GM19372 (cell line): ENCODE data around the gene DMGDH.
"Not testable (repeated sequence)": the region's sequence is repeated elsewhere in the genome, so short reads cannot be mapped to it uniquely, and the experiment has no call there.

Experiments used
- ATAC-seq: cut with Tn5 transposase; IDR thresholded peaks from one replicate; pipeline ENCODE4 v1.9.1; 2021; ENCODE audit warnings: mild to moderate bottlenecking, low read depth, moderate library complexity; ENCODE audit not compliant: unreplicated experiment

DMGDH gene

DNA sequence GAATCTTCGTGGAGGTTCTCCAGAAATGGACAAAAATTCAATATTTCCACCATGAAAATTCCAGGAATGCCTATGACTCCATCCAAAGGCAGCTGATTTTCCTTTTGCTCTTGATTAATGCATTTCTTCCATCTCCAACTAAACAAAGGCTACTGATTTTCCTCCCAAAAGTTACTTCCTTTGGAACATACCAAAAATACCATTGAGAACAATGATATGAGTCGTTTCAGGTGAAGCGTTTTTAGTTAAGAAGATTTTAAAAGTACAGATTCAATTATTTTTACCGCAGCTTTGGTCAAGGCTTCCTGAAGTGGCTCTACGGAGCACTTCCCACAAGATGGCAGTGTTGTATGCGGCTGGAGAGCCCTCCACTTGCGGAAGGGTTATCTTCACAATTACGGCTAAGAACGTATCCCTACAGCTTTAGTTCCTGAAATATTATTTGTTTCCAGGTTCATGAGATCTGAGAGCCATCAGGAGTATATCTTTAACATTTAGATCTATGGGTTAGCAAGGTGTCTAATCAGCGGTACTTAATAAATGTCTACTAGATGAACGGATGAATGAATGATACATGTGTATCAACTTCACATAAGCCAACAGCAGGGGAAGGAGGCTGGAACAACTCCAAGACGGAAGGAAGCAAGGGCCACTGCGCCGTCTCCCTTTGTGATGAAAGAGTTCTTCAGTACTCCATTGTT lies 48.5 kb downstream of the DMGDH start:
- no peak for ATAC-seq

DNA sequence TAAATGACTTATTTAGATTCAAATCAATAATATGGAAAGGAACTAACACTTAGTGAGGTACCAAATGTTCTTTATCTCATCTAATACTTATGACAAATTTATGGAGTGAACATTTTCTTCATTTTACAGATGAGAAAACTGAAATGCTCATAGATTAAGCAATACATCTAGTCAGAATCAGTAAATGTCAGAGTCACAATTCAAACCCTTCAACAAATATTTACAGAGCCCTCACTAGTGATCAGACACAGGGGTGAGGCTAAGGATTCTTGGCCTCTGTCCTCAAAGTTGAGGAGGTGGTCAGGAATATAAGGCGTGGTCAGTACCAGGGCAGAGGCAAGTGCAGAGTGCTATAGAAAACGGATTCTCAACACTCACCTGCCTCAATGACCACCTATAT lies 54.8 kb downstream of the DMGDH start:
- ATAC-seq: no peak

DNA sequence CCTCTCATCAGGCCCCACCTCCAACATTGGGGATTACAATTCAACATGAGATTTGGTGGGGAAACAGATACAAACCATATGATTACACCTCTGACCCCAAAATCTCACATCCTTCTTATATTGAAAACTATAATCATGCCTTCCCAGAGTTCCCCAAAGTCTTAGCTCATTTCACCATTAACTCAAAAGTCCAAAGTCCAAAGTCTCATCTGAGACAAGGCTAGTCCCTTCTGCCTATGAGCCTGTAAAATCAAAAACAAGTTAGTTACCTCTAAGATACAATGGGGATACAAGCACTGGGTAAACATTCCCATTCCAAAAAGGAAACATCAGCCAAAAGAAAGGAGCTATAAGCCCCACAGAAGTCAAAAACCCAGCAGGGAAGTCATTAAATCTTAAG lies 57.6 kb downstream of the DMGDH start:
- ATAC-seq: no peak

DNA sequence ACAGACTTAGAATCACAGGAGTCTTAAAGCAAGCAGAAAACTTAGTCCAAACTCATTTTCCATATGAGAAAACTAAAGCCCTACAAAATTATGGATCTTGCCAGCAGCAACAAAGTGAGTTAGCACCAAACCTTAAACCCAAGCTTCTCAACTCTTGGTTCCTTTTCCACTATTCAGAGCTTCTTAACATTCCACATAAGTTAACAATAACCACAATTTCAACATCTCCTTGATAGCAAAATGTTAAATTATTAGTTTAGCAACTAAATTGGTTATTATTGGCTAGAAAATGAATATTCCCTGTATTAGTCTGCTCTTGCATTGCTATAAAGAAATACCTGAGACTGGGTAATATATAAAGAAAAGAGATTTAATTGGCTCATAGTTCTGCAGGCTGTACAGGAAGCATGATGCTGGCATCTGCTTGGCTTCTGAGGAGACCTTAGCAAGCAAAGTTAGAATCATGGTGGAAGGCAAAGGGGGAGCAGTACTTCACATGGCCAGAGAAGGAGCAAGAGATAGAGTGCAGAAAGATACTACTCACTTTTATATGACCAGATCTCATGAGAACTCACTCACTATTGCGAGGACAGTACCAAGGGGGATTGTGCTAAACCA lies 58.1 kb downstream of the DMGDH start:
- no peak for ATAC-seq

DNA sequence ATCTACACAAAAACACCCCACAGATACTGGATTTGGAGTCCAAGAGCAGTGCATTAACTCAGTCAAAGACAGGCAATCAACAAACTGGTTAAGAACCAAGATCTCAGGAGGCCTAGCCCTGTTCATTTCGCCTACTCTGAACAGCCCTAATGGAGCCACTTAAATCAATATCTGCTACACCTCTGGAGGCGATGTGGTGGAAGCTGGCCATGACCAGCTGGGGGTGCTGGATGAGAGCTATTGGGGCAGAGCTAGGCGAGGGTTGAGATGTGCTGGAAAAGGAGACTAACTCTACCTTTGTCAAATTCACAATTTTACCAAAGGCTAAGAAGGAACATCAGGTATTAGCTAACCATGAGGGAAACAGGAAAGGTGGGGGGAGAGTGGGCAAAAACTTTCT lies 61.1 kb downstream of the DMGDH start:
- ATAC-seq: no peak

DNA sequence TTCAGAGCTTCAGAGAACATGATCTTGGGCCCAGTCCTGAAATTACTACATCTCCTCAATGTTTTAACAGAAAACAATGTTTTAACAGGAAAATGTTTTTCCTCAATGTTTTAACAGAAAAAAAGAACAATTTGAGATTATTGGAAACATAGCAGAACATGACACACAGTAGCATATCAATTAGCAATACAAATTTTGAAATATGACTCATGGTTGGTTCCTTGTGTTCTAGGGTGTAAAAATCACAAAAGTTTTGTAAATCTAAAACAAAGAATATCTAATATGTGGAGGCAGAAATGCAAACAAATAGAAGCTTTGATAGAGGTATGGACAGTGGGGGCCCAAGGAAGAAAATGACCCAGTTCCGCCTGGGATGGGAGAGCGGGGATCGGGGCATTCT lies 61.6 kb downstream of the DMGDH start:
- no peak for ATAC-seq

DNA sequence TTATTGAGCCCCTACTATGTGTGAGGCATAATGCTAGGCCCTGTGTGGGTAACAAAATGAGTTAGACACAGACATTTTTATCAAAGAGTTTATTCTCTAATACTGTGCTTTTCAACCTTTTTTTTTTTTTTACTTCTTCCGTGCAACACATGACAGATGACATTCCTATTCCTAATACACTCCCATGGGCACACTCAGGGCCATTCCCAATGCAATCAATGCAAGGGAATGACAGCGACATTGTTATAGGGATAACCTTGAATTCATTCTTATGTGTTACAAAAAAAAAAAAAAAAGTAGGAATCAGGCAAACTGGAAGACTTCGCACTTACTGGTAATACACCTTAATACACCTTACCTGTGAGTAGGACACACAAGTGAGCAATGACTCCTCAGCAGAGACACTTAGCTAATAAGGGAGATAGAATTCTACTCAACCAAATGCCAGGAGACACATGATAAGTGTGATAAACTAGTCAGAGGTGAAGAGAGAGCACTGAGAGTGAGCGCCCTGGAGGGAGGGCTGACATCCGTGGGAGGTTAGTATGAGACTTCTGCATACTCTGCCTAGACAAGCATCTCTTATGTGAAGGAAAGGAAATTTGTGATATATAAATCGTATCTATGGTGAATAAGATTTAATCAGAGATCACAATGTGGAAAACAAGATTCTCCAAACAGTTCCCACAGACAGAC lies 63.4 kb downstream of the DMGDH start:
- ATAC-seq: no peak

DNA sequence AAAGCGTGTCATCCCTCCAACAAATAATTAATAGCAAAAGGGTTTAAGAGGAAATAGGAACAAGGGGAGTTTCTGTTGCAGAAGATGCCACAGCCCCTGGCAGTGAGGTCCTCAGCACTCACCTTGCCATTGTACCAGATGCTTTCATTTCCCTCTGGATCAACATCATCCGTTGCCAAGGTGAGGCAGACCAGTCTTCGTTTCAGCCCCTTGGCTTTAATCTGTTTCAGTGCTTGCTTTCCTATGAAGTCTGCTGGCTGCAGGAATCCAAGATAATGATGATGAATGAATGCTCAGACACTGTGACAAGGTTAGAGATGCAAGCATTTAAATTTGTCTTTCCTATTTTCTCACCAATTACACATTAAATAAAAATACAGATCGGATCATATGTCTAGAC lies 64.3 kb downstream of the DMGDH start:
- ATAC-seq: no peak

DNA sequence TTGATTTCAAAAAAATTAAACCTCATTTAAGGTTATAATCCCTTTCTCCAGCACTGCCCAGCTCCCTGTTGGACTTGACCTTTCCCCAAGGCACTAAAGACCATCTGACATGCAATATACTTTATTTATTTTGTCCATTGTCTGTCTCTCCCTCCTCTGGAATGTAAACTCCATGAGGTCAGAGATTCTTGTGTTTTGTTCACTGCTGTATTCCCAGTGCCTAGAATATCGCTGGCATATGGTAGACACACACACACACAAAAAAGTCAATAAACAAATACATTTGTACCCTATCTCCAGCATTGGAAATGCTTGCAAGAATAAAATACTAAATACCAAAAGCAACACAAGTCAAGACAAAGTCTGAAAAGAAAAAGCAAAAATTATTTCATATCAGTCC lies 67.1 kb downstream of the DMGDH start:
- ATAC-seq: no peak

DNA sequence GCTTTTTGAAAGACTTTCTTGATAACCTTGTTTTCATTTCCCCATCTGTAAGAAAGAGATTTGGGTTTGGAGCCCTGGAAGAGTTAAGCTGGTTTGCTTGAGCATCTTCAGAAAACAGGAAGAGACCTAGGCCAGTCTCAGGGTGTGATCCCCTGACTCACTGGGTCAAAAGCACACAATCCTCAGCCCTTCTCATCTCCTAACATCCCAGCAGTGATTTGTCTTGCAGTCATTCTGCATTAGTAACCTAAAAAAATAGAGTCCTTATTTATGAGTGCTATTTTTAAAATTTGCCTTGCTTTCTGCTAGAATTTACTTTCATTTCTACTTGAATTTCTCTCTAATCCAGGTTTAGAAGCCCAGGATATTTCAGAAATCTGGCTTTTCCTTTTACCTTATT lies 68.0 kb downstream of the DMGDH start:
- no peak for ATAC-seq

DNA sequence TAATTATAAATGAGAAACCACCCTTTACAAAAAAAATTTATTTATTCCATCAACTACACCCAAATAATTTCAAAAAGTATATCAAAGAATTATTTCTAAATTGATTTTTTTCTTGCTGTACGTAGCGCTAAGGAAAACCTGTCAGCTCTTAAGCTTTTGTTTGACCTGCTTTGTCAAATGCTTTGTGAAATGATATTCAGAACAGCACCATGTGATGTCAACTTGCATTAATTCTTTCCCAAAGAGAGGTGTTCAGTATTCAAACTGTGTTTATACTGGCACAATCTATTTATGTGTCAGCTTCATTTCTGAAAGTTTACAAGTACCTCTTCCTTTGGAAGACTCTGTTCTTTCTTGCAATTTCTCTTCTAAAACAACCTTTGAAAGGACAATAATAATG lies 72.4 kb downstream of the DMGDH start:
- ATAC-seq: no peak

DNA sequence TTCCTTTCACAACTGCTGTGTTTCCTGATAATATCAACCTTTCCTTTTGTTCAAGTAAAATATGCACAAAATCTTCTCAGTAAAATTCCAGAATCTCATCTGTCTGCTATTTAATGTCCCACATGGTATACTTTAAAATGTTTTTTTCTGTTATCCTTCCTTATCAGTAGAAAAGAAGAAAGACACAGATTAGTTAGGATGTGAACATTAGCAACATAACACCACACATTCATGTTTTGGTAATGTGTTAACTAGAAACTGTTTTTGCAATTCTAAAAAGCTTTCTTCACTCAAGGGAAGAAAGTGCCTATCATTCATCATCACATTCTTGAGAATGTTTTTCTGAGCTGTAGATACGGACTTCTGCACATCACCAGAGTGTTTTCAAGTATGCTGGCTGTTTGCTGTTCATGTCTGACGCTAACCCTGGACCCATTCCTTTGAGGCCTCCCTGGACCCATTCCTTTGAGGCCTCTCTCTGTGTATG lies 73.9 kb downstream of the DMGDH start:
- no peak for ATAC-seq

DNA sequence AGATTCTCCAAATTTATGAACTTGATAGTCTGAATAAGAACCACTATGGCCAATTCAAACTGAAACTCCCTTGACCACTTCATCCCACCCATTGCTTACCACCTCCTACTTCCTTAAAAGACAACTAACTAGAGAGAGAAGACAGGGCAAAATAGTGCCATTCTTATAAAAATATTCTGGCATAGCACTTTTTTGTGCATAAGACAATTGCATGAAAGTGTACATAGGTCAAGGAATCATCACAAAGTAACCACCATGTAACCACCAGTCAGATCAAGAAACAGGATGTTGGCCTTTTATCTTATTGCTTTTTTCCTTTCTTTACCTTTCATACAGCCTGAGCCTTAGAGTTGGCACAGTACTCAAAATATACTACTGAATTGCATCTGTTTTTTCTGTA lies 76.3 kb downstream of the DMGDH start:
- ATAC-seq: no peak

DNA sequence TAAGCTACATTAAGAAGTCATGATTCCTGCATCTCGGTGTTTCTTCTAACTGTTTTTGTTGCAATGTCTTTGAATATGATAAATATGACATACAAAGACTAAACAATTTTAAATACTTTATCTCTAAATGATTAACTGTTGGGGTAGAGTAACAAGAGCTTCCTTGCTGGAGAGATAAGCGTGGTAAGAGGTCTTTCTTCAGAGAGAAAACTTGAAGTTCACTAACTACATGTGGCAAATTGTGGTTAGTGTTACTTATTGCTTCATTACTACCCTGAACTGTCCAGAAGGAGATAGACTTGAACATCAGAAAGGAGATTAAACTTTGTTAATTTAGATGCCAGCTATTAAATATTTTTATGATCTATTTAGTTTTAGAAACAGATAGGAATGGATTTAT lies 77.3 kb downstream of the DMGDH start:
- ATAC-seq: no peak

DNA sequence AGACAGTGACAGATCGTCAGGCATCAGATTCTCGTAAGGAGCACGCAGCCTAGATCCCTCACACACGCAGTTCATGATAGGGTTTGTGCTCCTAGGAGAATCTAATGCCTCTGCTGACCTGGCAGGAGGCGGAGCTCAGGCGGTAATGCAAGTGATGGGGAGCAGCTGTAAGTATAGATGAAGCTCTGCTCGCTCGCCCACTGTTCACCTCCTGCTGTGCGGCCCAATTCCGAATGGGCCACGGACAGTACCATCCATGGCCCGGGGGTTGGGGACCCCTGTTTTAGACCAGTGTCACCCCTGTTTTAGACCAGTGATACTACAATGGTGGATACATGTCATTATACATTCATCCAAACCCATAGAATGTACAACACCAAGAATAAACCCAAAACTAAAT lies 80.4 kb downstream of the DMGDH start:
- no peak for ATAC-seq

DNA sequence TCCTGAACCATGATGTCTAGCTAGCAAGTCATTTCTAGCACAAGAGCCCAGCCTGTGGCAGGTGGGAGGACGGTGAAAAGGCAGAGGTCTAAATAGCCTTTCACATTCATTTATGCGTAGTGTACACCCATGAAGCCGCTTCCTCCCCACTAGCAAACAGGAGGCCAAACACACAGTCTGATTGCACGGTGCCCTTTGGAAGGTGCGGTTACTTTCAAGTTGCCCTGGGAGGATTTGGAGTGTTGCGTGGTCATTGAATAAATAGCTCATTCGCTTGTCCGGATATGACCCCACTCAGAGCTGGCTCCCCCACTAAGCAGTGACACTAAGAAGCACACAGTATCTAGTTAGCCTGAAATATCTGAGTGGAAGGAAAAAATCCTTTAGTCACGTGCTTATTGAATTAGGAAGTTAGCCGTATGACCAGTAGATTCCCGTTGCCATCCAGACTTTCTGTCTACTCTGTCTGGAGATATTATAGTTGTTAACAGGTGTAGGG lies 83.7 kb downstream of the DMGDH start:
- peak; percentile 36 for ATAC-seq

DNA sequence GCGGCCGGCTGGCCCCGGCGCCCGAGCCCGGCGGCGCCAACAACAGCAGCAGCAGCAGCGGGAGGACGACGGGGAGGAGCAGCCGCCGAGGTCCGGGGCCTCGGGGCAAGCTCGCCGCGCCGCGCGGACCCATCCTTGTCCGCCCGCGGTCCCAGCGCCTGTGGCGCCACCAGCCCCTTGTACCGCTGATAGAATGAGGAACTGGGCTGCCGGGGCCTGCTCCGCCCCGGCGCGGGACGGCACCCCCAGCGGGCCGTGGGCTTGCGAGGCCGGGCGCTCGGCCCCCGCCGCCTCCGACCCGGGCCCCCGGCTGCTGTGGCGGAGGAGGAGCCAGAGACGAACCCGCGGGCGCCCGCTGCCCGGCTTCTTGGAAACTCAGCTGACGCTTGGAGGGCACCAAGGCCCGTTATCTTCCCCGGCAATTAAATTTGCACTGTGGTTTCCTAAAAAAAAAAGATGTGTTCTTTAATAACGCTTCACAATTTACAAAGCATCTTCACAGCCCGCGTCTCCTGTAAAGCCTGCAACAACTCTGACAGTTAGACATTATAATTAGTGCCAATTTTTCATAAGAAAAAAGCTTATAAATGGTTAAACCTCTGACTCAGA lies 84.3 kb downstream of the DMGDH start, which contains the start of gene ARSB:
TSS of gene ARSB (minus strand) at position 195 of the 609 bp plus-strand sequence. CDS start at position 133, 62 bp downstream.
- ATAC-seq: peak; percentile 39

DNA sequence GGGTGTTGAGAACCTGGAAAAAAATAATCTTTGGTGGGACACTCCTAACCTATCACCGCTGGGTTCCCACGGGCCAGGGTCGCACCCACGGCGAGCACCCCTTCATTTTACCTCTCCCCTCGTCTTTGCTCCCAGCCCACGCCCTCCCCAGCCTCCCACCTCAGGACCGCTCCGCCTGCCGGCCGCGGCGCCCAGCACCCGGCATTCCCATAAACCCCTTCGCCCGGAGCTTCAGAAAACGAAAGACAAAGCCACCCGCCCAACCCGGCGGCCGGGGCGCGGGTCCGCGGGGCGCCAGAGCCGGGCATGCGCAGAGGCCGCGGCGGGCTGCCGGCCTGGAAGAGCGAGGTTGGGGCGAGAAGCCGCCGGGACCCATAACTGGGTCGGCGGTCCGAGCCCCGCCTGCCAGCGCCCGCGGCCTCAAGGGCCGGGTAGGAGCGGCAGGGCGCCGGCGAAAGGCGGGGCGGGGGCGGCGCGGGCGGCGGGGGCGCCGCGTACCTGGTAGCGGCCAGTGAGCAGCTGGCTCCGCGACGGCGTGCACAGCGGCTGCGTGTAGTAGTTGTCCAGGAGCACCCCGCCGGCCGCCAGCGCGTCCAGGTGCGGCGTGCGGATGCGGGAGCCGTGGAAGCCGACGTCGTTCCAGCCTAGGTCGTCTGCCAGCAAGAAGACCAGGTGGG lies 84.9 kb downstream of the DMGDH start:
- ATAC-seq: peak; percentile 50

DNA sequence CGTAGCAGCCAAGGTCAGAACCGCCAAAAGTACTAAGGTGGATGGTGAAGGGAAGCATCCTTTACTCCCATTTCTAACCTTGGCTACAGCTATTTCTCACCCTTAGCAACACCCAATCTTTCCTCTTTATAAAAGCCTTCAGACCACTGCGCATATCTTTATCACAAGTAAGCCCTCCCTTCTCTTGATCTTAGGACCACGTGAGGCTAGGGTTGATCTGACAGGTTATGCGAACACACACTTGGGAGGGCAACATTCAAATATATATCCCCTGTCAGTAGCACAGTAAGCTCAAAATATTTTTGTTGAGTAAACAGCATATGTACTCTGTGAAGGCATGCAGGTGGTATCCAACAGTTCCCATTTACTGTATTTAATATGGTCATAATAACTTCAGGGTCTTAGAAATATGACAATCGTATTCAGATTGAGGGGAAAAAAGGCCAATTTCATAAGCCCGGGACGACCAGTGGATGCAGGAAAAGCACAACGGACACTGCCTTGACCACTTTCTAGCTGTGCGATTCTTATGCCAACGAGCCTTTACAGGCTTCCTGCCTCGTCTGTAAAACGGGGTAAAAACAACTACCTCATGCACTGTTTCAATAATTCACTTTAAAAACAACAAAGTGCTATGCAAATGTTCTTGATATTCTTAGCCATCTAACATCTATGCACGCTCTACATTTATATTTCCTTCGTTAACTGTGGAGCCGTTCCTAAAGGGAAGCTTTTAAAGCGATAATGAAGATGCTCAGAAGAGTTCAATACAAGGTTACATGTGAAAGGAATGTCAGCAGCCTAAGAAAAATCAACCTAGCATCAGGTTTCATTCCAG lies 85.7 kb downstream of the DMGDH start:
- no peak for ATAC-seq

DNA sequence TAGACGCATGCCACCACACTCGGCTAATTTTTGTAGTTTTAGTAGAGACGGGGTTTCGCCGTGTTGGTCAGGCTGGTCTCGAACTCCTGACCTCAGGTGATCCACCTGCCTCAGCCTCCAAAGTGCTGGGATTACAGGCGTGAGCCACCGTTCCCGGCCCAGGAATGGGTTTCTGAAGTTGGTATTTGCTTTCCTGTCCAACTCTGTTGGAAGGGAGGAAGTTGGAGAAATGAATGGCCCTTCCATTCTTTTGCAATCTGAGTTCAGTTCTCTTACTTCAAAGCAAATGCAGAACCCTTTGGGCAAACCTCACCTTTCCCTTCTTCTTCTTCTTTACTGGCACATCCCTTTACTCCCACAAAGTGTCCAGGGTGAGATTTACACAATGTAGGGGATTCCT lies 86.3 kb downstream of the DMGDH start:
- not testable (repeated sequence) for ATAC-seq
